Coronary artery (tissue), 2 donors: ENCODE data around the gene LETMD1.

Experiments
- DNase-seq: peaks from one replicate; pipeline ENCODE4 v3.0.0-alpha.2; 2017; ENCODE audit warnings: low spot score
- H3K27ac ChIP-seq, 2 donors: fragments of 200-600 bp; sonication (generic); one replicate each; pipeline ENCODE4 v1.5.1; 2016 to 2019
- H3K4me3 ChIP-seq: fragments of 200-600 bp; sonication (generic); 2 replicates; pipeline ENCODE4 v1.5.1; 2016; ENCODE audit warnings: mild to moderate bottlenecking, moderate library complexity
- CTCF ChIP-seq: fragments of 200-600 bp; sonication (generic); IDR thresholded peaks from one replicate; pipeline ENCODE4 v1.5.1; 2019; ENCODE audit warnings: antibody characterized with exemption

The LETMD1 gene

GRCh38 chr12:51085757-51086156 is 37.6 kb downstream of the LETMD1 start:
- TF ChIP-seq CTCF: no peak
- no peak overlapping the region for H3K27ac ChIP-seq
- DNase-seq: no peak
- no peak overlapping the region for H3K4me3 ChIP-seq

- no peak for DNase-seq
- no peak overlapping the region for H3K4me3 ChIP-seq
- no peak for TF ChIP-seq CTCF
- no peak overlapping the region for H3K27ac ChIP-seq
Observed at GRCh38 chr12:51086933-51087332, 38.8 kb downstream of the LETMD1 start.

- H3K4me3 ChIP-seq: no peak overlapping the region
- no peak overlapping the region for H3K27ac ChIP-seq
- DNase-seq: no peak
- no peak for TF ChIP-seq CTCF
Observed at GRCh38 chr12:51087818-51088217, 39.7 kb downstream of the LETMD1 start.

- no peak for DNase-seq
- no peak for TF ChIP-seq CTCF
- Histone ChIP-seq H3K4me3 (no peak overlapping the region), H3K27ac (no peak overlapping the region)
Observed at GRCh38 chr12:51090705-51091229, 42.6 kb downstream of the LETMD1 start.

- Histone ChIP-seq H3K27ac (no peak overlapping the region), H3K4me3 (no peak overlapping the region)
- no peak for DNase-seq
- TF ChIP-seq CTCF: no peak
Observed at GRCh38 chr12:51098611-51099010, 50.5 kb downstream of the LETMD1 start.

- TF ChIP-seq CTCF: no peak
- no peak overlapping the region for H3K27ac ChIP-seq
- DNase-seq: no peak
- H3K4me3 ChIP-seq: no peak overlapping the region
Observed at GRCh38 chr12:51103977-51104376, 55.9 kb downstream of the LETMD1 start.

- TF ChIP-seq CTCF: no peak
- Histone ChIP-seq H3K4me3 (no peak overlapping the region), H3K27ac (no peak overlapping the region)
- no peak for DNase-seq
Observed at GRCh38 chr12:51108136-51108535, 60.0 kb downstream of the LETMD1 start.
